Panc1 (cell line): ENCODE measurements around the gene DNAH7. TPM values are rescaled to one million over a fixed set of nuclear protein-coding genes. Genes with fewer than 3 reads are reported as not detected.

Source experiments
- ATAC-seq: fragments of 200-7000 bp; cut with Tn5 transposase; 2 replicates; pipeline ENCODE4 v1.9.1; 2020; ENCODE audit warnings: mild to moderate bottlenecking, moderate library complexity
- BruUV-seq: library from RNA; stranded (reverse); fragments of 400-500 nt; replicated peaks from 2 replicates; lab custom pipeline; 2021; lab: Mats Ljungman, UMichigan
- CTCF ChIA-PET: fragments of 300-600 bp; sonication (Branson Sonifier 250); formaldehyde crosslinking; loops from one replicate; lab custom pipeline; 2022; ENCODE audit warnings: antibody characterized with exemption; lab: Charles Lee
- POLR2A ChIA-PET: fragments of 300-600 bp; sonication (Branson Sonifier 250); formaldehyde crosslinking; loops from one replicate; lab custom pipeline; 2022; ENCODE audit warnings: antibody characterized with exemption; lab: Charles Lee
- DNase-seq: peaks from one replicate; pipeline ENCODE4 v3.0.0-alpha.2; 2010; ENCODE audit warnings: low read depth, low spot score
- H3K27ac ChIP-seq: 2 replicates; pipeline ENCODE4 v1.5.1; 2011; ENCODE audit warnings: mild to moderate bottlenecking, low read length, inconsistent platforms
- H3K27me3 ChIP-seq: fragments of 200-500 bp; sonication (Bioruptor generic); 2 replicates; pipeline ENCODE4 v1.6.0; 2014; ENCODE audit warnings: low read length, inconsistent platforms; ENCODE audit not compliant: control insufficient read depth, insufficient read depth
- H3K36me3 ChIP-seq: fragments of 200-500 bp; sonication (Bioruptor generic); 2 replicates; pipeline ENCODE4 v1.5.1; 2014; ENCODE audit warnings: inconsistent platforms, mild to moderate bottlenecking, low read length, moderate library complexity; ENCODE audit not compliant: control insufficient read depth, insufficient read depth
- H3K4me1 ChIP-seq: 2 replicates; pipeline ENCODE4 v1.5.1; 2011; ENCODE audit warnings: inconsistent platforms, mild to moderate bottlenecking, low read length, moderate library complexity; ENCODE audit not compliant: control insufficient read depth, insufficient read depth
- H3K4me3 ChIP-seq, 2 experiments: 2 replicates each; pipeline ENCODE4 v1.5.1; 2011 to 2012; ENCODE audit warnings: low read depth in 2 of 2, low read length in 2 of 2, mild to moderate bottlenecking in 2 of 2, inconsistent platforms in 1 of 2, moderate library complexity in 1 of 2
- H3K9me3 ChIP-seq: fragments of 200-500 bp; sonication (Bioruptor generic); 2 replicates; pipeline ENCODE4 v1.5.1; 2014; ENCODE audit warnings: low read depth, mild to moderate bottlenecking, inconsistent platforms, low read length, moderate library complexity; ENCODE audit not compliant: control insufficient read depth, insufficient read depth
- CTCF ChIP-seq: fragments of 450-650 bp; IDR thresholded peaks from 2 replicates; pipeline ENCODE4 v1.5.1; 2017; ENCODE audit warnings: mild to moderate bottlenecking
- POLR2AphosphoS5 ChIP-seq: IDR thresholded peaks from 2 replicates; pipeline ENCODE4 v1.6.1; 2012; ENCODE audit warnings: mild to moderate bottlenecking, low read depth, low read length, moderate library complexity
- REST ChIP-seq, 2 experiments: IDR thresholded peaks; 2 replicates each; pipeline ENCODE4 v1.6.1; 2011 to 2012; ENCODE audit warnings: low read depth in 2 of 2, control low read depth in 1 of 2, low read length in 1 of 2, mild to moderate bottlenecking in 1 of 2, moderate library complexity in 1 of 2; ENCODE audit not compliant: insufficient read depth in 1 of 2
- SIN3A ChIP-seq: IDR thresholded peaks from 2 replicates; pipeline ENCODE4 v1.6.1; 2012; ENCODE audit warnings: low read depth, mild to moderate bottlenecking, low read length, moderate library complexity, borderline replicate concordance; ENCODE audit not compliant: insufficient read depth
- TCF7L2 ChIP-seq: IDR thresholded peaks from 2 replicates; pipeline ENCODE4 v1.6.1; 2011; ENCODE audit warnings: mild to moderate bottlenecking, low read depth, low read length, inconsistent platforms
- in situ Hi-C: cut with HindIII; loops from 2 replicates; pipeline ENCODE4 v1.10.0; 2016; ENCODE audit warnings: low sequenced_read_pairs, low pct_unique_long_range_greater_than_20kb
- intact Hi-C: fragments of 100-400 bp; cut with micrococcal nuclease; formaldehyde crosslinking; loops from one replicate; pipeline ENCODE4 v1.10.0; 2022; ENCODE audit not compliant: unreplicated experiment
- total RNA-seq: library from RNA; stranded (reverse); gene quantifications from one replicate; pipeline ENCODE4 v1.2.1, GENCODE V29; 2021; ENCODE audit not compliant: unreplicated experiment

Gene DNAH7
- total RNA-seq, 1 experiment from 2014 or later = 0.98 TPM

GRCh38 chr2:195813421-195813820 lies 255.2 kb downstream of the DNAH7 start:
- in situ Hi-C loops (no loop called here), intact Hi-C loops (no loop called here)
- DNase-seq (no peak), ATAC-seq (no peak)
- ChIA-PET POLR2A (no interaction called here), CTCF (no interaction called here)
- BruUV-seq = no TSS peak
- Histone ChIP-seq H3K27ac (no peak overlapping the region), H3K27me3 (no peaks in the 10 kb centered on the region; the same call in 1 of the 2 replicates), H3K9me3 (no peaks in the 10 kb centered on the region), H3K4me1 (no peaks in the 10 kb centered on the region), H3K4me3 (no peak overlapping the region), H3K36me3 (no peaks in the 10 kb centered on the region)
- TF ChIP-seq SIN3A = no peak
- TF ChIP-seq CTCF = no peak
- TF ChIP-seq POLR2AphosphoS5 = no peak
- TF ChIP-seq REST (IDR thresholded peaks at IDR 0.05; ENCODE audit: insufficient read depth in 1 of 2, low read depth in 2 of 2, low read length in 1 of 2) = no peak
- TF ChIP-seq TCF7L2 = no peak

- ATAC-seq (no peak), DNase-seq (no peak)
- Histone ChIP-seq H3K27ac (no peak overlapping the region), H3K4me3 (no peak overlapping the region), H3K27me3 (no peaks in the 10 kb centered on the region; the same call in 1 of the 2 replicates), H3K36me3 (no peaks in the 10 kb centered on the region), H3K4me1 (no peaks in the 10 kb centered on the region), H3K9me3 (no peaks in the 10 kb centered on the region)
- intact Hi-C loops = no loop called here
- no TSS peak for BruUV-seq
- ChIA-PET POLR2A (no interaction called here), CTCF (no interaction called here)
- in situ Hi-C loops = no loop called here
- TF ChIP-seq SIN3A = no peak
Measured at GRCh38 chr2:195810340-195811098, 258.1 kb downstream of the DNAH7 start.

- in situ Hi-C loops = no loop called here
- Histone ChIP-seq H3K27me3 (no peaks in the 10 kb centered on the region; the same call in 1 of the 2 replicates), H3K4me1 (no peaks in the 10 kb centered on the region), H3K36me3 (no peaks in the 10 kb centered on the region), H3K27ac (no peak overlapping the region), H3K9me3 (no peaks in the 10 kb centered on the region), H3K4me3 (no peak overlapping the region)
- no peak for DNase-seq
- POLR2A ChIA-PET = no interaction called here
- CTCF ChIA-PET = no interaction called here
- TF ChIP-seq TCF7L2 (no peak), REST (IDR thresholded peaks at IDR 0.05; ENCODE audit: insufficient read depth in 1 of 2, low read depth in 2 of 2, low read length in 1 of 2) (no peak), POLR2AphosphoS5 (no peak), SIN3A (no peak), CTCF (no peak)
- ATAC-seq = no peak
- intact Hi-C loops = no loop called here
- BruUV-seq = no TSS peak
Measured at GRCh38 chr2:195808189-195808588, 260.4 kb downstream of the DNAH7 start.
